HepG2 (cell line): ENCODE measurements around the gene MAP2K3. TPM values are rescaled to one million over a fixed set of nuclear protein-coding genes. Genes with fewer than 3 reads are reported as not detected.

ENCODE experiments used
- BRF2 ChIP-seq: sonication (generic); formaldehyde crosslinking; IDR thresholded peaks from 2 replicates; pipeline ENCODE4 v1.8.1; 2022; ENCODE audit warnings: mild to moderate bottlenecking, missing genetic modification reagents
- DNMT3B ChIP-seq: conservative IDR thresholded peaks from 2 replicates; pipeline ENCODE4 v1.6.1; 2016; ENCODE audit warnings: missing biosample characterization, control low read depth
- DPF2 ChIP-seq: sonication (generic); formaldehyde crosslinking; IDR thresholded peaks from 2 replicates; pipeline ENCODE4 v1.4.0; 2020; ENCODE audit warnings: mild to moderate bottlenecking, low read depth, missing genetic modification reagents, borderline replicate concordance
- ERF ChIP-seq: IDR thresholded peaks from 2 replicates; pipeline ENCODE4 v1.6.1; 2018; ENCODE audit warnings: missing biosample characterization, missing genetic modification reagents
- ETV5 ChIP-seq: IDR thresholded peaks from 2 replicates; pipeline ENCODE4 v1.6.1; 2018; ENCODE audit warnings: missing biosample characterization, missing genetic modification reagents, inconsistent platforms, borderline replicate concordance
- IRF9 ChIP-seq: sonication (generic); formaldehyde crosslinking; IDR thresholded peaks from 2 replicates; pipeline ENCODE4 v1.8.0; 2022; ENCODE audit warnings: missing genetic modification reagents, mild to moderate bottlenecking, borderline replicate concordance
- KLF16 ChIP-seq, 2 experiments: sonication (generic) in 1 of 2; formaldehyde crosslinking in 1 of 2; IDR thresholded peaks; 2 replicates each; pipeline versions ENCODE4 v1.6.1 to v1.8.0; 2016 to 2023; ENCODE audit warnings: missing genetic modification reagents in 2 of 2, missing compliant biosample characterization in 1 of 2
- MXD1 ChIP-seq: sonication (generic); formaldehyde crosslinking; IDR thresholded peaks from 2 replicates; pipeline ENCODE4 v1.4.0; 2020; ENCODE audit warnings: mild to moderate bottlenecking, missing genetic modification reagents
- MXD4 ChIP-seq: IDR thresholded peaks from 2 replicates; pipeline ENCODE4 v1.6.1; 2016; ENCODE audit warnings: mild to moderate bottlenecking, missing biosample characterization, missing genetic modification reagents
- MXI1 ChIP-seq: IDR thresholded peaks from 3 replicates; pipeline ENCODE4 v1.6.1; 2012; ENCODE audit warnings: low read depth, low read length, inconsistent platforms, borderline replicate concordance
- PHF8 ChIP-seq: sonication (generic); formaldehyde crosslinking; IDR thresholded peaks from 2 replicates; pipeline ENCODE4 v1.5.0; 2020; ENCODE audit warnings: missing genetic modification reagents
- RARG ChIP-seq: sonication (generic); formaldehyde crosslinking; IDR thresholded peaks from 2 replicates; pipeline ENCODE4 v1.4.0; 2020; ENCODE audit warnings: low read depth, mild to moderate bottlenecking, missing genetic modification reagents
- RXRA ChIP-seq: sonication (generic); formaldehyde crosslinking; IDR thresholded peaks from 2 replicates; pipeline ENCODE4 v1.5.1; 2020; ENCODE audit warnings: missing genetic modification reagents
- SNRNP70 ChIP-seq: fragments of 200-400 bp; formaldehyde crosslinking; IDR thresholded peaks from 2 replicates; pipeline ENCODE4 v1.6.1; 2017; ENCODE audit warnings: mild to moderate bottlenecking, low read depth, low read length, moderate library complexity
- SPEN ChIP-seq: sonication (generic); formaldehyde crosslinking; IDR thresholded peaks from 2 replicates; pipeline ENCODE4 v1.5.1; 2020; ENCODE audit warnings: low read depth, mild to moderate bottlenecking, missing genetic modification reagents
- TEAD3 ChIP-seq: optimal IDR thresholded peaks from 2 replicates; pipeline ENCODE3; 2016; ENCODE audit warnings: borderline replicate concordance
- ZBTB49 ChIP-seq: sonication (generic); formaldehyde crosslinking; IDR thresholded peaks from 2 replicates; pipeline ENCODE4 v1.4.0; 2020; ENCODE audit warnings: missing genetic modification reagents, borderline replicate concordance
- ZBTB7B ChIP-seq: sonication (generic); formaldehyde crosslinking; IDR thresholded peaks from 2 replicates; pipeline ENCODE4 v1.4.0; 2020; ENCODE audit warnings: missing genetic modification reagents
- ZMYM3 ChIP-seq: sonication (generic); formaldehyde crosslinking; IDR thresholded peaks from 2 replicates; pipeline ENCODE4 v1.5.1; 2020; ENCODE audit warnings: mild to moderate bottlenecking, missing genetic modification reagents
- ZNF441 ChIP-seq: sonication (generic); formaldehyde crosslinking; IDR thresholded peaks from 2 replicates; pipeline ENCODE4 v1.7.0; 2021; ENCODE audit warnings: missing genetic modification reagents, borderline replicate concordance
- ZNF460 ChIP-seq: sonication (generic); formaldehyde crosslinking; IDR thresholded peaks from 2 replicates; pipeline ENCODE4 v1.5.1; 2020; ENCODE audit warnings: missing genetic modification reagents, mild to moderate bottlenecking, borderline replicate concordance
- ZNF577 ChIP-seq: sonication (generic); formaldehyde crosslinking; IDR thresholded peaks from 2 replicates; pipeline ENCODE4 v1.4.0; 2020; ENCODE audit warnings: mild to moderate bottlenecking, low read depth, missing genetic modification reagents, borderline replicate concordance
- ZNF614 ChIP-seq: IDR thresholded peaks from 2 replicates; pipeline ENCODE4 v1.6.1; 2018; ENCODE audit warnings: missing biosample characterization, missing genetic modification reagents, inconsistent platforms, borderline replicate concordance
- ZNF747 ChIP-seq: sonication (generic); formaldehyde crosslinking; IDR thresholded peaks from 2 replicates; pipeline ENCODE4 v1.8.1; 2023; ENCODE audit warnings: missing genetic modification reagents, mild to moderate bottlenecking, borderline replicate concordance
- ZNF788 ChIP-seq: sonication (generic); formaldehyde crosslinking; IDR thresholded peaks from 2 replicates; pipeline ENCODE4 v1.5.0; 2020; ENCODE audit warnings: mild to moderate bottlenecking, missing genetic modification reagents, borderline replicate concordance
- polyA plus RNA-seq, 8 experiments: library from polyadenylated mRNA; depleted of rRNA in 3 of 8; stranded (reverse) in 7 of 8; unstranded in 1 of 8; fragments of >200 nt; fragmentation: Illumina TruSeq in 4 of 8; extraction: Trizol in 4 of 8; gene quantifications; 2 replicates each; pipeline versions ENCODE4 v1.2.1 to v1.2.3, GENCODE V29; 2011 to 2016; ENCODE audit warnings: low read depth in 4 of 8, missing spikeins in 1 of 8, mixed read lengths in 1 of 8; ENCODE audit not compliant: insufficient read depth in 1 of 8
- total RNA-seq, 5 experiments: library from RNA; depleted of rRNA; stranded (reverse); fragments of >200 nt; fragmentation: Illumina TruSeq; extraction: Trizol; gene quantifications; 2 replicates each; pipeline ENCODE4 v1.2.3, GENCODE V29; 2016; ENCODE audit warnings: low read depth in 1 of 5

Gene MAP2K3
- total and polyA plus RNA-seq, 2 of the 13 experiments (the other 11 are each of a cell fraction or from before 2014, with no cell fraction given), result 20.5 to 27.4 TPM

GRCh38 chr17:21286066-21286770 lies 1.7 kb downstream of the MAP2K3 start (continued):
- TF ChIP-seq ZBTB49 (CRISPR knock-in tag) (no peak), ZNF441 (CRISPR knock-in tag) (no peak; the same call in 1 of the 2 replicates), SPEN (CRISPR knock-in tag) (peak; percentile 84; the same call in 1 of the 2 replicates), PHF8 (CRISPR knock-in tag) (peak; percentile 66; the same call in 1 of the 2 replicates), DPF2 (CRISPR knock-in tag) (peak; percentile 52; the same call in 1 of the 2 replicates), MXD1 (CRISPR knock-in tag) (peak; percentile 52; the same call in 1 of the 2 replicates), ERF (CRISPR knock-in tag) (peak; percentile 72; the same call in 1 of the 2 replicates), DNMT3B (no peak), MXD4 (CRISPR knock-in tag) (peak; percentile 86), RXRA (CRISPR knock-in tag) (peak; percentile 45), ZNF747 (CRISPR knock-in tag) (no peak), RARG (no peak), ZNF788 (peak; percentile 74; the same call in 1 of the 2 replicates), BRF2 (no peak), ZNF614 (CRISPR knock-in tag) (0 out of 2 replicates have a peak, but pooled peaks have one; percentile 31), ZMYM3 (CRISPR knock-in tag) (no peak; the same call in 1 of the 2 replicates), MXI1 (peak; percentile 97; the same call in 2 of the 3 replicates), SNRNP70 (no peak), IRF9 (CRISPR knock-in tag) (peak; percentile 71; the same call in 1 of the 2 replicates), KLF16 (CRISPR knock-in tag; IDR thresholded peaks at IDR 0.05) (peak in 1 of 2 experiments; percentile 68; a peak in 1 of 4 replicates), ZNF460 (CRISPR knock-in tag) (peak; percentile 49; the same call in 1 of the 2 replicates), ZBTB7B (peak; percentile 95), ETV5 (CRISPR knock-in tag) (peak; percentile 81), ZNF577 (CRISPR knock-in tag) (no peak), TEAD3 (peak; percentile 78)
